Ovary (tissue), 9 donors: ENCODE results near the gene ERICH6B. TPM values are rescaled to one million over a fixed set of nuclear protein-coding genes. Genes with fewer than 3 reads are reported as not detected.

Source experiments
- DNase-seq, 5 donors: peaks; one replicate each; pipeline ENCODE4 v3.0.0-alpha.2; 2019 to 2020
- H3K27ac ChIP-seq, 2 donors: fragments of 200-600 bp; one replicate each; pipeline versions ENCODE4 v1.5.1 to v1.8.0; 2019 to 2022
- H3K27me3 ChIP-seq: fragments of 200-600 bp; one replicate; pipeline ENCODE4 v1.8.0; 2022
- H3K36me3 ChIP-seq: fragments of 200-600 bp; sonication (generic); one replicate; pipeline ENCODE4 v1.5.1; 2019
- H3K4me1 ChIP-seq: one replicate; pipeline ENCODE4 v1.8.1; 2013; ENCODE audit warnings: mild to moderate bottlenecking, moderate library complexity; ENCODE audit not compliant: insufficient read depth
- H3K4me3 ChIP-seq: fragments of 200-600 bp; sonication (generic); one replicate; pipeline ENCODE4 v1.5.1; 2017
- H3K9me3 ChIP-seq, 2 donors: fragments of 200-600 bp in 1 of 2; sonication (generic) in 1 of 2; one replicate each; pipeline versions ENCODE4 v1.5.1 to v1.8.1; 2013 to 2019; ENCODE audit warnings: mild to moderate bottlenecking in 1 of 2, moderate library complexity in 1 of 2
- EP300 ChIP-seq: sonication (generic); formaldehyde crosslinking; IDR thresholded peaks from one replicate; pipeline ENCODE4 v1.6.1; 2017; ENCODE audit warnings: antibody characterized with exemption
- POLR2A ChIP-seq: fragments of 450-650 bp; IDR thresholded peaks from one replicate; pipeline ENCODE4 v1.6.1; 2017; ENCODE audit warnings: antibody characterized with exemption, mild to moderate bottlenecking, moderate library complexity
- WGBS, 3 donors: extraction: QIAGEN DNeasy Blood & Tissue Kit in 1 of 3; methylation state at CpG; one replicate each; pipeline versions ENCODE4 v1.1.5 to v1.1.7; 2013 to 2017; 5-methylcytosine and 5-hydroxymethylcytosine counted together
- intact Hi-C, 4 donors: fragments of 100-400 bp; cut with DNase I; formaldehyde crosslinking; loops; one replicate each; pipeline versions ENCODE4 v1.11.0 to v1.15.1; 2022 to 2023
- polyA plus RNA-seq, 2 donors: library from polyadenylated mRNA; stranded (reverse); fragments of 200-250 nt in 1 of 2; fragments of 350-450 nt in 1 of 2; fragmentation: Illumina TruSeq in 1 of 2; extraction: RNeasy Lipid Tissue Mini Kit (QIAGEN cat#74804) in 1 of 2; gene quantifications; one replicate each; pipeline ENCODE4 v1.2.3, GENCODE V29; 2013 to 2014
- total RNA-seq, 7 donors: library from RNA; depleted of rRNA in 2 of 7; stranded (reverse); fragments of >200 nt in 2 of 7; fragmentation: NEBNext Ultra II Directional in 3 of 7; extraction: Animal tissue kit (Norgen Biotek cat#: 25700) in 3 of 7; gene quantifications; one replicate each; pipeline versions ENCODE4 v1.1.0 to v1.2.4, GENCODE V29; 2016 to 2023
- TF ChIP-seq, protein P1 (sequence below), 3 donors: fragments of 450-650 bp in 2 of 3; fragments of 200-600 bp in 1 of 3; IDR thresholded peaks; one replicate each; pipeline versions ENCODE4 v1.5.1 to v1.8.0; 2016 to 2022; ENCODE audit warnings: antibody characterized with exemption in 3 of 3, mild to moderate bottlenecking in 1 of 3
- donor health status: DM: no; HTN: no; CAD: no; lungs with moderate emphysema.
- donor health status: DM: no; HTN: no; CAD: no.
- donor health status: Bipolar disorder and iron deficiency.
- donor health status: DM: yes; HTN: yes; CAD: no.
- donor health status: DM: no; HTN: no; CAD: no.
- donor health status: DM: yes; HTN: yes; CAD: no.

The ERICH6B gene
- total and polyA plus RNA-seq, 9 donors, result not detected

GRCh38 chr13:45510672-45511071, 104.9 kb downstream of the ERICH6B start:
- H3K27ac ChIP-seq, result no peak overlapping the region
- H3K4me3 ChIP-seq, result no peak overlapping the region
- no peaks in the 10 kb centered on the region for H3K9me3 ChIP-seq
- H3K4me1 ChIP-seq, result no peaks in the 10 kb centered on the region
- intact Hi-C loops, result loop anchor here in 1 of 4 donors (10.0 kb wide), 1 partner anchor 136 kb away; no protein-coding TSS in a partner anchor
- no peak for TF ChIP-seq POLR2A
- TF ChIP-seq, protein P1, sequence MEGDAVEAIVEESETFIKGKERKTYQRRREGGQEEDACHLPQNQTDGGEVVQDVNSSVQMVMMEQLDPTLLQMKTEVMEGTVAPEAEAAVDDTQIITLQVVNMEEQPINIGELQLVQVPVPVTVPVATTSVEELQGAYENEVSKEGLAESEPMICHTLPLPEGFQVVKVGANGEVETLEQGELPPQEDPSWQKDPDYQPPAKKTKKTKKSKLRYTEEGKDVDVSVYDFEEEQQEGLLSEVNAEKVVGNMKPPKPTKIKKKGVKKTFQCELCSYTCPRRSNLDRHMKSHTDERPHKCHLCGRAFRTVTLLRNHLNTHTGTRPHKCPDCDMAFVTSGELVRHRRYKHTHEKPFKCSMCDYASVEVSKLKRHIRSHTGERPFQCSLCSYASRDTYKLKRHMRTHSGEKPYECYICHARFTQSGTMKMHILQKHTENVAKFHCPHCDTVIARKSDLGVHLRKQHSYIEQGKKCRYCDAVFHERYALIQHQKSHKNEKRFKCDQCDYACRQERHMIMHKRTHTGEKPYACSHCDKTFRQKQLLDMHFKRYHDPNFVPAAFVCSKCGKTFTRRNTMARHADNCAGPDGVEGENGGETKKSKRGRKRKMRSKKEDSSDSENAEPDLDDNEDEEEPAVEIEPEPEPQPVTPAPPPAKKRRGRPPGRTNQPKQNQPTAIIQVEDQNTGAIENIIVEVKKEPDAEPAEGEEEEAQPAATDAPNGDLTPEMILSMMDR (IDR thresholded peaks at IDR 0.05), result no peak
- TF ChIP-seq EP300, result no peak
- no peaks in the 10 kb centered on the region for H3K36me3 ChIP-seq
- no peaks in the 10 kb centered on the region for H3K27me3 ChIP-seq
- no peak for DNase-seq
- WGBS, 3 donors, result 88 to 92% (median 90%) methylated on average over 3 of the region's 3 CpGs

- H3K4me1 ChIP-seq, result no peaks in the 10 kb centered on the region
- no peaks in the 10 kb centered on the region for H3K36me3 ChIP-seq
- no peak for DNase-seq
- intact Hi-C loops, result no loop called here
- WGBS, 3 donors, result 84 to 91% (median 85%) methylated on average over 7 of the region's 7 CpGs
- no peaks in the 10 kb centered on the region for H3K27me3 ChIP-seq
- no peak overlapping the region for H3K4me3 ChIP-seq
- TF ChIP-seq, protein P1 (IDR thresholded peaks at IDR 0.05), result no peak
- TF ChIP-seq EP300 (no peak), POLR2A (no peak)
- no peak overlapping the region for H3K27ac ChIP-seq
- H3K9me3 ChIP-seq, result no peaks in the 10 kb centered on the region
These were observed 106.8 kb downstream of the ERICH6B start for GRCh38 chr13:45508776-45509175.

- H3K27me3 ChIP-seq, result no peaks in the 10 kb centered on the region
- WGBS, 3 donors, result 65 to 72% (median 68%) methylated on average over 6 of the region's 6 CpGs
- TF ChIP-seq POLR2A (no peak), EP300 (no peak)
- TF ChIP-seq, protein P1 (IDR thresholded peaks at IDR 0.05), result no peak
- intact Hi-C loops, result no loop called here
- H3K27ac ChIP-seq, result no peak overlapping the region
- no peaks in the 10 kb centered on the region for H3K36me3 ChIP-seq
- H3K4me3 ChIP-seq, result no peak overlapping the region
- H3K9me3 ChIP-seq, result no peaks in the 10 kb centered on the region
- H3K4me1 ChIP-seq, result no peaks in the 10 kb centered on the region
- DNase-seq, result no peak
These were observed 108.7 kb downstream of the ERICH6B start for GRCh38 chr13:45506811-45507210.

- Histone ChIP-seq H3K4me3 (no peak overlapping the region), H3K27me3 (no peaks in the 10 kb centered on the region), H3K4me1 (no peaks in the 10 kb centered on the region), H3K36me3 (no peaks in the 10 kb centered on the region), H3K27ac (no peak overlapping the region), H3K9me3 (no peaks in the 10 kb centered on the region)
- intact Hi-C loops, result no loop called here
- TF ChIP-seq, protein P1 (IDR thresholded peaks at IDR 0.05), result no peak
- TF ChIP-seq POLR2A (no peak), EP300 (no peak)
- no peak for DNase-seq
These were observed 111.9 kb downstream of the ERICH6B start for GRCh38 chr13:45503658-45504057.

DNA sequence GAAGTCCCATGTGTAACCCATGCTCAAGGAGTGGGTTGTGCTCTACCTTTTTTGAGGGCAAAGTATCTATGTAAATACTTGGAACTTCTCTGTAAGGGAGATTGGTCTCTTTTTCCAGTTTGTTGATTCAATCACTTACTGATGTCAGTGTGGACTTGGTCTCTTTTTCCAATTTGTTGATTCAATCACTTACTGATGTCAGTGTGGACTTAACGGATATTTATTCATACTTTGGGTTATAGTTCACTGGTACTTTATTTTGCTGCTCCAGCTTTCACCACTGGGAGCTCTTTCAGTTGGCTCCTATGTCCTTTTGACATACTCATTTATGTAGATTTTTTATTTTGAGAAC, 114.4 kb downstream of the ERICH6B start:
- WGBS, 3 donors, result 85 to 94% (median 92%) methylated on average over 1 of the region's 1 CpG
- intact Hi-C loops, result no loop called here
- H3K36me3 ChIP-seq, result no peaks in the 10 kb centered on the region

More for the DNA sequence above, 114.4 kb downstream of the ERICH6B start:
- H3K27me3 ChIP-seq, result no peaks in the 10 kb centered on the region
- no peaks in the 10 kb centered on the region for H3K4me1 ChIP-seq
- H3K4me3 ChIP-seq, result no peak overlapping the region
- TF ChIP-seq EP300 (no peak), POLR2A (no peak)
- TF ChIP-seq, protein P1 (IDR thresholded peaks at IDR 0.05), result no peak
- no peaks in the 10 kb centered on the region for H3K9me3 ChIP-seq
- no peak for DNase-seq
- H3K27ac ChIP-seq, result no peak overlapping the region
